Heart right ventricle (tissue), 16 donors: ENCODE data around the gene DNMT3A. TPM values are rescaled to one million over a fixed set of nuclear protein-coding genes. Genes with fewer than 3 reads are reported as not detected.

ENCODE experiments used
- ATAC-seq, 8 donors: fragments of 200-7000 bp; cut with Tn5 transposase; one replicate each; pipeline ENCODE4 v1.9.1; 2020; ENCODE audit warnings: mild to moderate bottlenecking in 8 of 8, moderate library complexity in 8 of 8, moderate number of reproducible peaks in 1 of 8
- DNase-seq, 2 donors: peaks; one replicate each; pipeline ENCODE4 v3.0.0-alpha.2; 2020
- H3K27ac ChIP-seq, 10 donors: fragments of 200-600 bp; sonication (generic) in 2 of 10; one replicate each; pipeline versions ENCODE4 v1.5.0 to v1.8.0; 2020 to 2022; ENCODE audit warnings: mild to moderate bottlenecking in 3 of 10
- H3K27me3 ChIP-seq, 7 donors: fragments of 200-600 bp; one replicate each; pipeline ENCODE4 v1.8.0; 2021 to 2022; ENCODE audit warnings: mild to moderate bottlenecking in 2 of 7
- H3K36me3 ChIP-seq, 9 donors: fragments of 200-600 bp; sonication (generic) in 1 of 9; one replicate each; pipeline versions ENCODE4 v1.5.0 to v1.8.0; 2020 to 2022; ENCODE audit warnings: mild to moderate bottlenecking in 2 of 9
- H3K4me1 ChIP-seq, 9 donors: fragments of 200-600 bp; sonication (generic) in 1 of 9; one replicate each; pipeline versions ENCODE4 v1.5.0 to v1.8.0; 2020 to 2022; ENCODE audit warnings: mild to moderate bottlenecking in 4 of 9
- H3K4me3 ChIP-seq, 10 donors: fragments of 200-600 bp; sonication (generic) in 2 of 10; one replicate each; pipeline versions ENCODE4 v1.5.0 to v1.8.0; 2020 to 2022; ENCODE audit warnings: mild to moderate bottlenecking in 7 of 10, moderate library complexity in 2 of 10
- H3K9me3 ChIP-seq, 11 donors: fragments of 200-600 bp in 10 of 11; sonication (generic) in 2 of 11; one replicate each; pipeline versions ENCODE4 v1.5.0 to v1.8.0; 2013 to 2022; ENCODE audit warnings: mild to moderate bottlenecking in 2 of 11, control low read depth in 1 of 11, moderate library complexity in 1 of 11
- WGBS, 2 donors: extraction: QIAGEN DNeasy Blood & Tissue Kit; methylation state at CpG; one replicate each; pipeline ENCODE4 v1.1.7; 2013; ENCODE audit warnings: inconsistent platforms in 1 of 2; 5-methylcytosine and 5-hydroxymethylcytosine counted together
- intact Hi-C, 10 donors: fragments of 100-400 bp; cut with DNase I; formaldehyde crosslinking; loops; one replicate each; pipeline versions ENCODE4 v1.11.1 to v1.14.2; 2022
- polyA plus RNA-seq, 2 donors: library from polyadenylated mRNA; stranded (reverse); fragments of 200-250 nt; gene quantifications; one replicate each; pipeline ENCODE4 v1.2.3, GENCODE V29; 2013
- total RNA-seq, 10 donors: library from RNA; stranded (reverse); fragmentation: NEBNext Ultra II Directional in 3 of 10; extraction: Animal tissue kit (Norgen Biotek cat#: 25700) in 3 of 10; gene quantifications; one replicate each; pipeline versions ENCODE4 v1.2.1 to v1.2.4, GENCODE V29; 2021 to 2023
- TF ChIP-seq, protein P1 (sequence below), 9 donors: fragments of 200-600 bp; sonication (generic) in 2 of 9; IDR thresholded peaks; one replicate each; pipeline versions ENCODE4 v1.5.0 to v1.8.0; 2021 to 2022; ENCODE audit warnings: antibody characterized with exemption in 9 of 9, mild to moderate bottlenecking in 5 of 9, moderate library complexity in 1 of 9
- donor health status: Arrhythmogenic right ventricular cardiomyopathy.
- donor health status: ischemic (EF 13 %, LVEDD 7.1; RV severe dilation, severe dysfunction).
- donor health status: healthy with polysubstance abuse.
- donor health status: DM: no; HTN: yes; CAD: no.
- donor health status: DM: no; HTN: no; CAD: no.
- donor health status: ischemic (EF 25% LVEDD 6.9; RV normal size, moderate dysfunction).
- donor health status: ischemic (EF 25% LVEDD 5.7; RV mildly dilated, moderate dysfunction).
- donor health status: healthy.
- donor health status: DM: yes; HTN: yes; CAD: no.
- donor health status: Ischemic cardiomyopathy.
- donor health status: ischemic (EF 35%, LVEDD 5.7; RV mildly dilated, moderate dysfunction).
- donor health status: nonischemic (EF 11% LVEDD 7.7; RV severe dilation, severe dysfunction).
- donor health status: DM: yes; HTN: yes; CAD: no.
- donor health status: PGD.
- donor health status: ischemic (EF 29% LVEDD 5.4; RV normal size, mild dysfunction).
- donor health status: nonischemic (EF 23%, LVEDD 6.1; RV moderate dilation, normal function).

The DNMT3A gene
- total and polyA plus RNA-seq, 12 donors = 4.7 to 23.7 (median 19.3) TPM

DNA sequence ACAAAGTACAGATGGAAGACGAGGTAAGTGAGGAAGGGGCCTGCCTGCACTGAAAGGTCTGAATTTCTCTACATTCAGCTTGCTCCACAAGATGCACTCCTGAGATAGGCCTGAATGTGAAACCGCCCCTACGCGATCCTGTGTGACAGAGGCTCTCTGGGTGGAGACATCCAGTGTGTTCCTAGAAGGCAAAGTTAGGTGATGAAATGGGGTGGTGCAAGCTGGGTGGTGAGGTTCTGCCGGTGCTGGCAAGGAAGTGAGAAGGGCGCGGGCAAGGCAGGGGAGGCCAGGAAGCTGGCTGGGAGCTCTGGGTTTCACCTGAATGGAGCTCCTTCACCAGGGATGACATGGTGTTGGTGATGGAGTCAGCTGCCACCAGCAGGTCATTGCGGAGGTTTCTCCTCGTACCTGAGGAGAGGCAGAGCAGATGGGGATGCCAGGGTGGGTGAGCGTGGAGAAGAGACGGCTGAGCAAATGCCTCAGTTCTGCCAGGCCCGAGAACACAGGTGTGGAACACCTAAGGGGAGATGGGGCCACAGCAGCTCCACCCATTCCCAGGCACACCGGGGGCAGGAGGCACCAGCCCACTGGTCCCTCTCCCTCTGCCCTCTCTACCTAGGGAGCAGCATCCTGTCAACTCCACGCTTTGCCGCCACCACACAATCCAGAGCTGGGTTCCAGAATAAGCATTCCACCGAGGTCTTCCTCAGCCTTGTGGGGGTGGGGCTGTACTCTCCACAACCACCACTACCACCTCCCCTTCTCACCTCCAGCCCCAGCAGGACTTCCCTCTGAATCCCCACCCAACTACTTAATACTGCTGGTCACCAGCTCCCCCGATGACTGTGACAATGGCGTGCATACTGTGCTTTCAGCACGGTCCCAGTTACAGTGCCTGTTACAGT lies 45.5 kb upstream of the DNMT3A start:
- DNase-seq (no peak), ATAC-seq (no peak)
- Histone ChIP-seq H3K9me3 (no peaks in the 10 kb centered on the region), H3K36me3 (peaks cover 0 to 15% (median 0%) of the 10 kb centered on the region in 9 donors), H3K4me1 (no peaks in the 10 kb centered on the region), H3K27ac (no peak overlapping the region), H3K27me3 (no peaks in the 10 kb centered on the region), H3K4me3 (no peak overlapping the region)
- intact Hi-C loops = loop anchor here in 2 of 10 donors (10.0 kb wide), 1 partner anchor 128 kb away; no protein-coding TSS in a partner anchor
- TF ChIP-seq, protein P1, sequence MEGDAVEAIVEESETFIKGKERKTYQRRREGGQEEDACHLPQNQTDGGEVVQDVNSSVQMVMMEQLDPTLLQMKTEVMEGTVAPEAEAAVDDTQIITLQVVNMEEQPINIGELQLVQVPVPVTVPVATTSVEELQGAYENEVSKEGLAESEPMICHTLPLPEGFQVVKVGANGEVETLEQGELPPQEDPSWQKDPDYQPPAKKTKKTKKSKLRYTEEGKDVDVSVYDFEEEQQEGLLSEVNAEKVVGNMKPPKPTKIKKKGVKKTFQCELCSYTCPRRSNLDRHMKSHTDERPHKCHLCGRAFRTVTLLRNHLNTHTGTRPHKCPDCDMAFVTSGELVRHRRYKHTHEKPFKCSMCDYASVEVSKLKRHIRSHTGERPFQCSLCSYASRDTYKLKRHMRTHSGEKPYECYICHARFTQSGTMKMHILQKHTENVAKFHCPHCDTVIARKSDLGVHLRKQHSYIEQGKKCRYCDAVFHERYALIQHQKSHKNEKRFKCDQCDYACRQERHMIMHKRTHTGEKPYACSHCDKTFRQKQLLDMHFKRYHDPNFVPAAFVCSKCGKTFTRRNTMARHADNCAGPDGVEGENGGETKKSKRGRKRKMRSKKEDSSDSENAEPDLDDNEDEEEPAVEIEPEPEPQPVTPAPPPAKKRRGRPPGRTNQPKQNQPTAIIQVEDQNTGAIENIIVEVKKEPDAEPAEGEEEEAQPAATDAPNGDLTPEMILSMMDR (IDR thresholded peaks at IDR 0.05) = no peak
- 93% methylated on average over 19 of the region's 19 CpGs for WGBS, 2 donors

DNA sequence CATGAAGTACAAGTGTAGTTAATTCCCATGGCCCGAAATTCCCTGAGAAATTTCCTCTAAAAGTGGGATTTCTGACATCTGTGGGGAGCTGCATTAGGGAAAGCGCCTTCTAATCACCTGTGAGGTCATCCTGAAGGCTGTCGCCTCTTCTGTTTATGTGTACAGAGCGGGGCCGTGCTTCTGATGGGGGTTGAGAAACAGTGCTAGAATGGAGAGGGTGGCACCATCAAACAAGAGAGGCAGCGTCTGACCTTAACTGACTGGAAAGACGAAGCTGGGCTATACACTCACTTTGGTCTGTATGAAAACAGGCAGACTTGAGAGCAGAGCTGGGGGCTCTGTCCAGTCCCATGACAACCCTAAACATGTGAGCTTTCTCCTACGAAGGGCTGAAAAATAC lies 44.2 kb upstream of the DNMT3A start:
- H3K4me1 ChIP-seq = peaks cover 0 to 10% (median 0%) of the 10 kb centered on the region in 9 donors
- TF ChIP-seq, protein P1 (IDR thresholded peaks at IDR 0.05) = no peak
- DNase-seq = no peak
- H3K9me3 ChIP-seq = no peaks in the 10 kb centered on the region
- ATAC-seq = no peak
- intact Hi-C loops = loop anchor here in 2 of 10 donors (10.0 kb wide), 1 partner anchor 129 kb away; no protein-coding TSS in a partner anchor
- no peaks in the 10 kb centered on the region for H3K27me3 ChIP-seq
- H3K4me3 ChIP-seq = no peak overlapping the region
- H3K36me3 ChIP-seq = peaks cover 0 to 15% (median 0%) of the 10 kb centered on the region in 9 donors
- WGBS, 2 donors = 95 to 96% methylated on average over 8 of the region's 8 CpGs
- no peak overlapping the region for H3K27ac ChIP-seq

DNA sequence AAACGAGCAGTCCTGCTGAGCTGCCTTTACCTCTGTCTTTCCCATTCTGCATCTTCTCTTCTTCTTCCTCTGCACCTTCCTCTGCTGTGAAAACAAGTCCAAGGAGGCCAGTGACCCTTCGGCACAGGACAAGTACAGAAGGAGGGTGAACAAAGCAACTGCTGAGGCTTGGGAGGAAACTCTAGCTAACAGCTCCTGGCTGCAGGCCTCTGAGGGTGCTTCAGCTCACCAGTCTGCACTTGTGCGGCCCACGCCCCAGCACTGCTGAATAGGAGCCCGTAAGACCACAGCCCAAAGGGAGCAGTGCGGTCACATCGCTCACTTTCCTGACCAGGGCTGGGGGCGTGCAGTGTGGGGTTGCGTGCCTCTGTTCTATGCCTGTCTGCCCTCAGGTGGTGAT lies 42.1 kb upstream of the DNMT3A start:
- Histone ChIP-seq H3K27ac (no peak overlapping the region), H3K9me3 (no peaks in the 10 kb centered on the region), H3K36me3 (peaks cover 0 to 15% (median 0%) of the 10 kb centered on the region in 9 donors), H3K27me3 (no peaks in the 10 kb centered on the region), H3K4me1 (peaks cover 0 to 12% (median 0%) of the 10 kb centered on the region in 9 donors), H3K4me3 (no peak overlapping the region)
- intact Hi-C loops = loop anchor here in 3 of 10 donors (5.0 to 10.0 kb wide), 2 partner anchors 131 to 232 kb away; no protein-coding TSS in a partner anchor
- no peak for DNase-seq
- 96 to 99% methylated on average over 9 of the region's 9 CpGs for WGBS, 2 donors
- no peak for ATAC-seq
- TF ChIP-seq, protein P1 (IDR thresholded peaks at IDR 0.05) = no peak

DNA sequence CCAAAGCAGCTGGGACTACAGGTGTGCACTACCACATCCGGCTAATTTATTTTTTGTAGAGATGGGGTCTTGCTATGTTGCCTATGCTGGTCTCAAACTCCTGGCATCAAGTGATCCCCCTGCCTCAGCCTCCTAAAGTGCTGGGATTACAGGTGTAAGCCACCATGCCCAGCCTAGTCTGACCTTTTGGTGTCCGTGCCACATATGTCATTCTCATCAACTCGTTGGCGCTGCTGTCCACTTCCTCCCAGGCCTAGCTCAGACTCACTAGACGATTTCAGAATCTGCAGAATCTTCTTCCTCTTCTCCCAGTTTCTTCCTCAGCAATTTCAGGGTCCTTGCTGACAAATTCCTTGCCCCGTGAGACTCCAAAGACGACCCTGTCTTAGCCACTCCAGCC lies 39.8 kb upstream of the DNMT3A start:
- peak overlapping the region in 1 of 10 donors; percentile 31 for H3K27ac ChIP-seq
- WGBS, 2 donors = 59 to 75% methylated on average over 7 of the region's 7 CpGs
- TF ChIP-seq, protein P1 (IDR thresholded peaks at IDR 0.05) = no peak
- ATAC-seq = no peak
- peaks cover 4 to 35% (median 9%) of the 10 kb centered on the region in 9 donors for H3K4me1 ChIP-seq
- H3K4me3 ChIP-seq = no peak overlapping the region
- H3K9me3 ChIP-seq = no peaks in the 10 kb centered on the region
- peaks cover 0 to 7% (median 0%) of the 10 kb centered on the region in 9 donors for H3K36me3 ChIP-seq
- H3K27me3 ChIP-seq = no peaks in the 10 kb centered on the region
- intact Hi-C loops = loop anchor here in 3 of 10 donors (5.0 to 10.0 kb wide), 2 partner anchors 133 to 229 kb away; no protein-coding TSS in a partner anchor
- no peak for DNase-seq
